HCT116 (cell line): Measurements from ENCODE around the gene WDR64. TPM values are rescaled to one million over a fixed set of nuclear protein-coding genes. Genes with fewer than 3 reads are reported as not detected.

Experiments
- ATAC-seq: fragments of 200-7000 bp; cut with Tn5 transposase; 2 replicates; pipeline ENCODE4 v1.9.1; 2020; ENCODE audit warnings: mild to moderate bottlenecking, moderate library complexity
- BruUV-seq: library from RNA; stranded (reverse); fragments of 400-500 nt; replicated peaks from 2 replicates; lab custom pipeline; 2021; lab: Mats Ljungman, UMichigan
- CTCF ChIA-PET: fragments of 300-600 bp; sonication (Branson Sonifier 250); formaldehyde crosslinking; loops from one replicate; lab custom pipeline; 2021; ENCODE audit warnings: antibody characterized with exemption; lab: Charles Lee
- POLR2A ChIA-PET: fragments of 300-600, 350-600 bp; sonication (Branson Sonifier 250); formaldehyde crosslinking; loops from one replicate; lab custom pipeline; 2021; ENCODE audit warnings: antibody characterized with exemption; lab: Charles Lee
- RAD21 ChIA-PET, 2 experiments: fragments of 300-600 bp; sonication (Branson Sonifier 250); formaldehyde crosslinking; loops; one replicate each; lab custom pipeline; 2023; ENCODE audit warnings: low total read pairs in 2 of 2; ENCODE audit not compliant: uncharacterized antibody in 2 of 2, unreplicated experiment in 2 of 2, low non-redundant PET in 1 of 2; lab: Charles Lee
- DNase-seq: peaks from one replicate; pipeline ENCODE4 v3.0.0-alpha.2; 2010; ENCODE audit warnings: low read depth, low spot score
- H2AFZ ChIP-seq: fragments of 200-600 bp; shearing (Covaris generic), sonication (generic); 2 replicates; pipeline ENCODE4 v1.6.1; 2017; ENCODE audit warnings: low read depth, mixed run types, mixed read lengths, antibody characterized with exemption, low read length; ENCODE audit not compliant: poor library complexity, severe bottlenecking
- H3K27ac ChIP-seq: 2 replicates; pipeline ENCODE4 v1.5.1; 2012; ENCODE audit warnings: low read depth, low read length
- H3K27me3 ChIP-seq: fragments of 200-600 bp; sonication (generic); 2 replicates; pipeline ENCODE4 v1.6.1; 2016; ENCODE audit warnings: mixed run types, low read length, mixed read lengths; ENCODE audit not compliant: insufficient read depth
- H3K36me3 ChIP-seq, 2 experiments: fragments of 200-500 bp in 1 of 2; fragments of 200-600 bp in 1 of 2; sonication (Bioruptor generic) in 1 of 2; sonication (generic) in 1 of 2; 2 replicates each; pipeline versions ENCODE4 v1.5.1 to v1.6.1; 2014 to 2016; ENCODE audit warnings: low read length in 2 of 2, inconsistent platforms in 1 of 2, mixed read lengths in 1 of 2, mixed run types in 1 of 2; ENCODE audit not compliant: insufficient read depth in 2 of 2, control insufficient read depth in 1 of 2
- H3K4me1 ChIP-seq, 2 experiments: fragments of 200-600 bp in 1 of 2; sonication (generic) in 1 of 2; 2 replicates each; pipeline versions ENCODE4 v1.5.1 to v1.6.1; 2012 to 2017; ENCODE audit warnings: low read length in 2 of 2, inconsistent platforms in 1 of 2, mild to moderate bottlenecking in 1 of 2, mixed read lengths in 1 of 2, mixed run types in 1 of 2, moderate library complexity in 1 of 2; ENCODE audit not compliant: insufficient read depth in 2 of 2, control insufficient read depth in 1 of 2
- H3K4me2 ChIP-seq: fragments of 200-600 bp; sonication (generic); 2 replicates; pipeline ENCODE4 v1.6.1; 2017; ENCODE audit warnings: mixed run types, low read length, mixed read lengths
- H3K4me3 ChIP-seq, 2 experiments: fragments of 200-600 bp in 1 of 2; sonication (generic) in 1 of 2; replicated peaks in 1 of 2; 2 replicates each; pipeline ENCODE4 v1.5.1; 2011 to 2016; ENCODE audit warnings: low read length in 2 of 2, control low read depth in 1 of 2, low read depth in 1 of 2, mild to moderate bottlenecking in 1 of 2, mixed read lengths in 1 of 2, mixed run types in 1 of 2
- H3K79me2 ChIP-seq: fragments of 200-600 bp; sonication (generic); 2 replicates; pipeline ENCODE4 v1.6.1; 2017; ENCODE audit warnings: mild to moderate bottlenecking, mixed run types, low read length, moderate library complexity, mixed read lengths; ENCODE audit not compliant: insufficient read depth
- H3K9ac ChIP-seq: fragments of 200-600 bp; sonication (generic); 2 replicates; pipeline ENCODE4 v1.6.1; 2016; ENCODE audit warnings: low read length, mixed read lengths
- H3K9me2 ChIP-seq: fragments of 200-600 bp; sonication (generic), shearing (Covaris generic); 2 replicates; pipeline ENCODE4 v1.6.1; 2017; ENCODE audit warnings: mixed run types, mild to moderate bottlenecking, moderate library complexity; ENCODE audit not compliant: insufficient read depth
- H3K9me3 ChIP-seq, 2 experiments: fragments of 200-500 bp in 1 of 2; fragments of 200-600 bp in 1 of 2; sonication (Bioruptor generic) in 1 of 2; sonication (generic) in 1 of 2; 2 replicates each; pipeline ENCODE4 v1.6.1; 2014 to 2017; ENCODE audit warnings: low read length in 2 of 2, mixed read lengths in 2 of 2, inconsistent platforms in 1 of 2, low read depth in 1 of 2, mild to moderate bottlenecking in 1 of 2, mixed run types in 1 of 2, moderate library complexity in 1 of 2; ENCODE audit not compliant: control insufficient read depth in 1 of 2, insufficient read depth in 1 of 2
- H4K20me1 ChIP-seq: fragments of 200-600 bp; sonication (generic), shearing (Covaris generic); 2 replicates; pipeline ENCODE4 v1.6.1; 2017; ENCODE audit warnings: mixed run types, mild to moderate bottlenecking, moderate library complexity; ENCODE audit not compliant: insufficient read depth
- ATF3 ChIP-seq: IDR thresholded peaks from 2 replicates; pipeline ENCODE4 v1.6.1; 2012
- CBX3 ChIP-seq: IDR thresholded peaks from 2 replicates; pipeline ENCODE4 v1.6.1; 2012; ENCODE audit warnings: low read depth
- CTCF ChIP-seq, 3 experiments: fragments of 200-600 bp in 1 of 3; sonication (generic) in 1 of 3; IDR thresholded peaks in 2 of 3; conservative IDR thresholded peaks in 1 of 3; 2 replicates each; pipeline ENCODE4 v1.5.1; 2012 to 2017; ENCODE audit warnings: low read depth in 2 of 3, low read length in 2 of 3, antibody characterized with exemption in 1 of 3, borderline replicate concordance in 1 of 3, control low read depth in 1 of 3, mild to moderate bottlenecking in 1 of 3, mixed read lengths in 1 of 3, mixed run types in 1 of 3, moderate library complexity in 1 of 3; ENCODE audit not compliant: insufficient read depth in 1 of 3
- EGR1 ChIP-seq: IDR thresholded peaks from 2 replicates; pipeline ENCODE4 v1.6.1; 2012; ENCODE audit warnings: low read depth
- ELF1 ChIP-seq: IDR thresholded peaks from 2 replicates; pipeline ENCODE4 v1.6.1; 2012; ENCODE audit warnings: low read depth, borderline replicate concordance
- EZH2 ChIP-seq: fragments of 200-600 bp; sonication (generic); IDR thresholded peaks from 2 replicates; pipeline ENCODE4 v1.6.1; 2017; ENCODE audit warnings: antibody characterized with exemption, mixed run types
- EZH2phosphoT487 ChIP-seq: fragments of 200-600 bp; IDR thresholded peaks from 2 replicates; pipeline ENCODE4 v1.6.1; 2018; ENCODE audit warnings: antibody characterized with exemption, borderline replicate concordance
- RAD21 ChIP-seq: IDR thresholded peaks from 2 replicates; pipeline ENCODE4 v1.6.1; 2012; ENCODE audit warnings: low read depth, mild to moderate bottlenecking
- SRF ChIP-seq: IDR thresholded peaks from 2 replicates; pipeline ENCODE4 v1.6.1; 2012; ENCODE audit warnings: low read depth
- ZBTB33 ChIP-seq: IDR thresholded peaks from 2 replicates; pipeline ENCODE4 v1.6.1; 2011; ENCODE audit warnings: mild to moderate bottlenecking, low read length, moderate library complexity; ENCODE audit not compliant: insufficient replicate concordance; ENCODE audit errors: extremely low read depth
- ZFX ChIP-seq: fragments of 450-650 bp; IDR thresholded peaks from 2 replicates; pipeline ENCODE4 v1.6.1; 2017
- ZNF274 ChIP-seq: fragments of 200-500 bp; sonication (Bioruptor generic); IDR thresholded peaks from 2 replicates; pipeline ENCODE4 v1.6.1; 2014; ENCODE audit warnings: mild to moderate bottlenecking, low read depth, low read length, inconsistent platforms
- intact Hi-C: fragments of 100-400 bp; cut with micrococcal nuclease; formaldehyde crosslinking; loops from 2 replicates; pipeline ENCODE4 v1.10.0; 2022
- total RNA-seq: library from RNA; stranded (reverse); gene quantifications from one replicate; pipeline ENCODE4 v1.2.1, GENCODE V29; 2021; ENCODE audit not compliant: unreplicated experiment
- TF ChIP-seq, protein P1 (sequence below): IDR thresholded peaks from 2 replicates; pipeline ENCODE4 v1.6.1; 2012; ENCODE audit warnings: low read depth

Gene WDR64
- total RNA-seq, 1 experiment from 2014 or later = not detected

DNA sequence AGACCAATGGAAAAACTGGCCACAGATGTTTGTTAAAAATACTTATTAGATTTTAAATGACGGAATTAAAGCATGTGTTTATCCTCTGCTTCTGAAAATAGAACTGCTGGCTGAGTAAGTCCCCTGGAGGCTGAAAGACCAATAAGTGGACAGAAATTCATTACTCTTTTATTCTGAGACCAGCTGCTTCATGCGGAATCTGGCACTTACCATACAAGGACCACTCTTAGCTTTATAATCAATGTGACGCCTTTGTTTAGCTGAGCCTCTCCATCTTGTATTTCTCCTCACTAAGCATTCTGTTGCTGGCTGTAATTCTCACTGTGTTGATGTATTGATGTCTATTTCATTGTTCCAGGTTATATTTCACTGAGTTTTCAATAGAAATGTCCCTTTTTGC lies 189.6 kb downstream of the WDR64 start (continued):
- TF ChIP-seq, protein P1, sequence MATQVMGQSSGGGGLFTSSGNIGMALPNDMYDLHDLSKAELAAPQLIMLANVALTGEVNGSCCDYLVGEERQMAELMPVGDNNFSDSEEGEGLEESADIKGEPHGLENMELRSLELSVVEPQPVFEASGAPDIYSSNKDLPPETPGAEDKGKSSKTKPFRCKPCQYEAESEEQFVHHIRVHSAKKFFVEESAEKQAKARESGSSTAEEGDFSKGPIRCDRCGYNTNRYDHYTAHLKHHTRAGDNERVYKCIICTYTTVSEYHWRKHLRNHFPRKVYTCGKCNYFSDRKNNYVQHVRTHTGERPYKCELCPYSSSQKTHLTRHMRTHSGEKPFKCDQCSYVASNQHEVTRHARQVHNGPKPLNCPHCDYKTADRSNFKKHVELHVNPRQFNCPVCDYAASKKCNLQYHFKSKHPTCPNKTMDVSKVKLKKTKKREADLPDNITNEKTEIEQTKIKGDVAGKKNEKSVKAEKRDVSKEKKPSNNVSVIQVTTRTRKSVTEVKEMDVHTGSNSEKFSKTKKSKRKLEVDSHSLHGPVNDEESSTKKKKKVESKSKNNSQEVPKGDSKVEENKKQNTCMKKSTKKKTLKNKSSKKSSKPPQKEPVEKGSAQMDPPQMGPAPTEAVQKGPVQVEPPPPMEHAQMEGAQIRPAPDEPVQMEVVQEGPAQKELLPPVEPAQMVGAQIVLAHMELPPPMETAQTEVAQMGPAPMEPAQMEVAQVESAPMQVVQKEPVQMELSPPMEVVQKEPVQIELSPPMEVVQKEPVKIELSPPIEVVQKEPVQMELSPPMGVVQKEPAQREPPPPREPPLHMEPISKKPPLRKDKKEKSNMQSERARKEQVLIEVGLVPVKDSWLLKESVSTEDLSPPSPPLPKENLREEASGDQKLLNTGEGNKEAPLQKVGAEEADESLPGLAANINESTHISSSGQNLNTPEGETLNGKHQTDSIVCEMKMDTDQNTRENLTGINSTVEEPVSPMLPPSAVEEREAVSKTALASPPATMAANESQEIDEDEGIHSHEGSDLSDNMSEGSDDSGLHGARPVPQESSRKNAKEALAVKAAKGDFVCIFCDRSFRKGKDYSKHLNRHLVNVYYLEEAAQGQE = no peak
- TF ChIP-seq ELF1 = no peak

- no peak for DNase-seq
- Histone ChIP-seq H3K9me2 (no peaks in the 10 kb centered on the region), H3K4me2 (no peak overlapping the region), H3K27ac (no peak overlapping the region), H4K20me1 (no peaks in the 10 kb centered on the region), H3K9me3 (no peaks in the 10 kb centered on the region), H2AFZ (no peak overlapping the region), H3K9ac (no peak overlapping the region), H3K79me2 (no peaks in the 10 kb centered on the region), H3K4me1 (peaks cover 0 to 9% of the 10 kb centered on the region in 2 experiments; a peak in 2 of 4 replicates), H3K4me3 (no peak overlapping the region), H3K36me3 (no peaks in the 10 kb centered on the region), H3K27me3 (no peaks in the 10 kb centered on the region)
- no peak for ATAC-seq
- ChIA-PET CTCF (no interaction called here), RAD21 (no interaction called here), POLR2A (interaction anchor here (0.6 kb wide), 2 partner anchors 152 to 188 kb away, joined by 3 to 4 read pairs; no protein-coding TSS in a partner anchor)
- intact Hi-C loops = no loop called here
- no TSS peak for BruUV-seq
- TF ChIP-seq EGR1 (no peak), ZFX (no peak), CTCF (IDR thresholded peaks at IDR 0.05 in 2 of 3, conservative IDR thresholded peaks at IDR 0.05 in 1 of 3; ENCODE audit: borderline replicate concordance in 1 of 3, insufficient read depth in 1 of 3, low read depth in 2 of 3, low read length in 2 of 3) (no peak), EZH2 (no peak), EZH2phosphoT487 (no peak), ELF1 (no peak), ZBTB33 (no peak), ZNF274 (no peak), SRF (no peak), ATF3 (no peak), CBX3 (no peak), RAD21 (no peak)
- TF ChIP-seq, protein P1 = no peak
Measured at GRCh38 chr1:241842565-241842964, 190.5 kb downstream of the WDR64 start.
